GM06990 (cell line): ENCODE results near the gene ARFGEF3.

ENCODE experiments used
- DNase-seq: peaks from one replicate; pipeline ENCODE4 v3.0.0-alpha.2; 2011; ENCODE audit not compliant: insufficient read length; ENCODE audit errors: extremely low read depth
- H3K27me3 ChIP-seq: replicated peaks from 2 replicates; pipeline ENCODE4 v1.6.0; 2011; ENCODE audit warnings: low read length; ENCODE audit not compliant: control insufficient read depth, insufficient read depth
- H3K36me3 ChIP-seq: 2 replicates; pipeline ENCODE4 v1.5.1; 2011; ENCODE audit warnings: low read length; ENCODE audit not compliant: control insufficient read depth, insufficient read depth
- H3K4me3 ChIP-seq: replicated peaks from 2 replicates; pipeline ENCODE4 v1.5.1; 2011; ENCODE audit warnings: low read depth, mild to moderate bottlenecking, control low read depth, low read length
- CTCF ChIP-seq: IDR thresholded peaks from 2 replicates; pipeline ENCODE4 v1.5.1; 2011; ENCODE audit warnings: low read length, control low read depth, mild to moderate bottlenecking, inconsistent platforms; ENCODE audit not compliant: insufficient read depth, poor library complexity, severe bottlenecking

Gene ARFGEF3

GRCh38 chr6:138257638-138258040 is 95.9 kb downstream of the ARFGEF3 start:
- Histone ChIP-seq H3K4me3 (no peak overlapping the region), H3K36me3 (no peaks in the 10 kb centered on the region), H3K27me3 (0 out of 2 replicates have a peak, but pooled peaks cover 2% of the 10 kb centered on the region)
- no peak for DNase-seq
- TF ChIP-seq CTCF, result no peak

- H3K36me3 ChIP-seq, result no peaks in the 10 kb centered on the region
- no peak for TF ChIP-seq CTCF
- 0 out of 2 replicates have a peak, but pooled peaks cover 2% of the 10 kb centered on the region for H3K27me3 ChIP-seq
- no peak for DNase-seq
- H3K4me3 ChIP-seq, result no peak overlapping the region
These were observed 96.5 kb downstream of the ARFGEF3 start for GRCh38 chr6:138258197-138258596.

GRCh38 chr6:138258991-138259390 is 97.3 kb downstream of the ARFGEF3 start:
- H3K4me3 ChIP-seq, result no peak overlapping the region

GRCh38 chr6:138261116-138261780 is 99.5 kb downstream of the ARFGEF3 start:
- H3K36me3 ChIP-seq, result no peaks in the 10 kb centered on the region
- H3K4me3 ChIP-seq, result no peak overlapping the region
- H3K27me3 ChIP-seq, result 0 out of 2 replicates have a peak, but pooled peaks cover 2% of the 10 kb centered on the region
- no peak for TF ChIP-seq CTCF
- DNase-seq, result no peak

More at GRCh38 chr6:138258991-138259390, 97.3 kb downstream of the ARFGEF3 start:
- Histone ChIP-seq H3K36me3 (no peaks in the 10 kb centered on the region), H3K27me3 (0 out of 2 replicates have a peak, but pooled peaks cover 2% of the 10 kb centered on the region)
- no peak for TF ChIP-seq CTCF
- no peak for DNase-seq

GRCh38 chr6:138263963-138264362 is 102.2 kb downstream of the ARFGEF3 start:
- H3K36me3 ChIP-seq, result no peaks in the 10 kb centered on the region
- H3K4me3 ChIP-seq, result no peak overlapping the region
- H3K27me3 ChIP-seq, result no peaks in the 10 kb centered on the region
- DNase-seq, result no peak
- no peak for TF ChIP-seq CTCF
